Measurements from ENCODE around the gene TAF5.

Gene TAF5

GRCh38 chr10:103429647-103430046 is 61.9 kb downstream of the TAF5 start:
- TF ChIP-seq CTCF (conservative IDR thresholded peaks at IDR 0.05), result no peak

GRCh38 chr10:103431902-103432301 is 64.1 kb downstream of the TAF5 start:
- no peak for TF ChIP-seq CTCF (conservative IDR thresholded peaks at IDR 0.05)
- H3K27ac ChIP-seq, result peak overlapping the region; percentile 41

More at GRCh38 chr10:103429647-103430046, 61.9 kb downstream of the TAF5 start:
- no peak overlapping the region for H3K27ac ChIP-seq

GRCh38 chr10:103433858-103434257 is 66.1 kb downstream of the TAF5 start:
- no peak overlapping the region for H3K27ac ChIP-seq
- no peak for TF ChIP-seq CTCF (conservative IDR thresholded peaks at IDR 0.05)

Measured in VCaP (cell line).